Measurements from ENCODE around the gene TXNRD1.

DNA sequence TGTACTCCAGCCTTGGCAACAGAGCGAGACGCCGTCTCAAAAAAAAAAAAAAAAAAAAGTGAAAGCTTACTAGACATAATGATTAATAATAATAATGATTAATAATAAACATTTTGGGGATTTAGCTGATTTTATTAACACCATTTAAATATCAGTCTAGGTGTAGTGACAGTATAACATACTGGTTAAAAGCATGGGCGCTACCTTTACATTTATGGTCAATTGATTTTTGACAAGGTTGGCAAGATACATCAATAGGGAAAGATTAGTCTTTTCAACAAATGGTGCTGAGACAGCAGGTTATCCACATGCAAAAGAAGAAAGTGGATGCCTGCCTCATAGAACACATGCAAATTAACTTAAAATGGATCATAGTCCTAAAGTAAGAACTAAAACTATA lies 34.3 kb downstream of the TXNRD1 start:
- TF ChIP-seq, protein P1, sequence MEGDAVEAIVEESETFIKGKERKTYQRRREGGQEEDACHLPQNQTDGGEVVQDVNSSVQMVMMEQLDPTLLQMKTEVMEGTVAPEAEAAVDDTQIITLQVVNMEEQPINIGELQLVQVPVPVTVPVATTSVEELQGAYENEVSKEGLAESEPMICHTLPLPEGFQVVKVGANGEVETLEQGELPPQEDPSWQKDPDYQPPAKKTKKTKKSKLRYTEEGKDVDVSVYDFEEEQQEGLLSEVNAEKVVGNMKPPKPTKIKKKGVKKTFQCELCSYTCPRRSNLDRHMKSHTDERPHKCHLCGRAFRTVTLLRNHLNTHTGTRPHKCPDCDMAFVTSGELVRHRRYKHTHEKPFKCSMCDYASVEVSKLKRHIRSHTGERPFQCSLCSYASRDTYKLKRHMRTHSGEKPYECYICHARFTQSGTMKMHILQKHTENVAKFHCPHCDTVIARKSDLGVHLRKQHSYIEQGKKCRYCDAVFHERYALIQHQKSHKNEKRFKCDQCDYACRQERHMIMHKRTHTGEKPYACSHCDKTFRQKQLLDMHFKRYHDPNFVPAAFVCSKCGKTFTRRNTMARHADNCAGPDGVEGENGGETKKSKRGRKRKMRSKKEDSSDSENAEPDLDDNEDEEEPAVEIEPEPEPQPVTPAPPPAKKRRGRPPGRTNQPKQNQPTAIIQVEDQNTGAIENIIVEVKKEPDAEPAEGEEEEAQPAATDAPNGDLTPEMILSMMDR (IDR thresholded peaks at IDR 0.05), result no peak
- TF ChIP-seq EP300 (IDR thresholded peaks at IDR 0.05), result no peak

Measured in esophagus muscularis mucosa (tissue), 3 donors.